GM18909 (cell line): ENCODE measurements around the gene TRAIP.

Source experiments
- ATAC-seq: cut with Tn5 transposase; IDR thresholded peaks from one replicate; pipeline ENCODE4 v1.9.1; 2021; ENCODE audit warnings: mild to moderate bottlenecking; ENCODE audit not compliant: unreplicated experiment, poor library complexity

The TRAIP gene

DNA sequence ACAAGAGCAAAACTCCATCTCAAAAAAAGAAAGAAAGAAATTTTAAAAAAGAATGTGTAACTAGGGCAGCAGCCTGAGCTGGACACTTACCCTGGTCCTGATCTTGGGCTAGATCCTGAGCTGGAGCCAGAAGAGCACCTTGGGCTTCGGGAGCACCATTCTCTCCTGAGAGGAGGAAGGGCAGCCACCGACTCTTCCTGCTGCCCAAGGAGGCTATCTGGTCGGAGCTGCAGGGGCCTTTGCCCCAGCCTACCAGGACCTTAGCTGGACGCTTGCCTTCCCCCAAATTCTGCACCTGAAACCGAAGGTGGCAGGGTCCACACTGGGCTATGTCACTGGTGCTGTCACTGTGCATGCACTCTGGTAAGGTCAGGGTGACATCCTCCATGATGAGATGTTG is 20.2 kb upstream of the TRAIP start:
- ATAC-seq: no peak

GRCh38 chr3:49873623-49874022 is 17.3 kb upstream of the TRAIP start:
- ATAC-seq: no peak

DNA sequence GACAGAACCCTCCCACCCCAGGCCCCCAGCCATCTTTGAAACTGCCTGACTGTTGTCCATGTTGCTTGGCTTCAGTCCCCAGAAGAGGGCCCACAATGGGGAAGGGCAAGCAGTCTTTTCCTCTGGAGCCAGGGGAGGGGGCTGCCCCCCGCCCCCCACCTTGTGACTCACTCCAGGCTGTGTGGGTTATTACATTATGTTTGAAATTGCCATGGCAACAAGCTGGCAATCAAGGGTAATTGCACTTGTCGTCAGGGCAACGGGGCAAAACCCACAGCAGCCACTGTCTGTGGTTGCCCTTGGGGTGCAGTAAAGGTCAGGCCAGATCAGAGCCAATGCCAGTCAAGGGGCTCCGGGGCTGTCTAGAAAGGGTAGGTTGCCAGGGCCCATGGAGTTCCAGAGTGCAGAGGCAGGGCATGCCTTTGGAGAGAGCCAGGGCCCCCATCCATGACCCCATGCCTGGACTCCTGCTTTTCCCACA is 16.5 kb upstream of the TRAIP start:
- no peak for ATAC-seq

- no peak for ATAC-seq
Measured at GRCh38 chr3:49871531-49872153, 15.3 kb upstream of the TRAIP start.

GRCh38 chr3:49869525-49870126 is 13.3 kb upstream of the TRAIP start, which contains the start of gene CAMKV:
CAMKV (minus strand) TSS chr3:49869906; CDS start chr3:49862388, 7,518 bp downstream.
- no peak for ATAC-seq

DNA sequence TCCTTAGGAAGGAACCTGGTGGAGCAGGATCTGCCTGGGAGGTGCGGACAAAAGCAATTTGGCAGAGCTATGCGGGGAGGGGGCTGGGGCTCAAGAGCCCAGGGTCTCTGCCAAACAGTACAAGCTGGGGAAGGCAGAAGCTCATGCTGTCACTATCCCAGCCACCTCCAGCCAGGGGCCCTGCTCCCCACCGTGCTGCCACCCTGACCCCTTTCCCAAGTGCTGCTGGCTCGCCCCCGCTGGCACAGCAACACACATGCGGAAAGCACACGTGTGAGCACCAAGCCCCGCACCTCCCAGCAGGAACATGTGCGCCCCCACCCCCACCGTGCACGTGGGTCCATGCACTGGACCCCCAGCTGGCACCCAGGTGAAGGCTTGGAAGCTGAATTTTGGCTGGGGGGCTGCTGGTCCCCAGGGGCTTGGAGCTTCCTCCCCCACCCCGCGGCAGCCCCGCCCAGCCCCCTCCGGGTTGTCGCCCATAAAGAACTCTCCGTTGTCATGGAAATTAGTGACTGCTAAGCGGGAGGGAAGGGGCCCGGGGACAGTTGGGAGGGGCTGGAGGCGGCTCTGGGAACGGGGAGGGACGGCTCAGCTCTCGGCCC is 12.6 kb upstream of the TRAIP start:
- no peak for ATAC-seq

GRCh38 chr3:49867871-49868321 is 11.5 kb upstream of the TRAIP start:
- no peak for ATAC-seq

- no peak for ATAC-seq
Measured at GRCh38 chr3:49867400-49867799, 11.0 kb upstream of the TRAIP start.

DNA sequence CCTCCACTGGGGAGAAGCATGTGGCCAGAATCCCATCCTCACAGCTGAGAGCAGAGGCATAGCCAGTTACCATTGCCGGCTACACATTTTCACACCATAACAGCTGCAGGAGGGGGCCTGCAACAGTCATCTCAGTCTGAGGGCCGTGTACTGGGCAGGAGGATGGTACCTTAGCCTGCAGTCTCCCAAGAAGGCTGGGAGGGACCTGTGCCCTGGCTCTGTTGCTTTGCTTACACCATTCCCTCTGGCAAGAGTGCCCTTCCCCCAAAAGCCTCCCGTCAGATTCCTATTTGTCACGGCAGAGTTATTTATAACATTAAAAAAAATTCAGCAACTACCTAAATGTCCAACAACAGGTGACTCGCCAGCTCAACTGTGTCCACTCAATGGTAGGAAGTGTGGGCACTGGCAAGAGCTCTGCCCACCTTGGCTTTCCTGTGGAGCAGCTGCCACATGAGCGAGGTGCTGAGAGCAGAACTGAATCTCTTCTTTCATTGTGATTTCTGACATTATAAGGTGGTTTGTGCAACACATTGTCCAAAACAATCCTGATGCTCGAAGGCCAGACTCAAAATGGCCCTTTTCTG is 8.9 kb upstream of the TRAIP start:
- no peak for ATAC-seq

DNA sequence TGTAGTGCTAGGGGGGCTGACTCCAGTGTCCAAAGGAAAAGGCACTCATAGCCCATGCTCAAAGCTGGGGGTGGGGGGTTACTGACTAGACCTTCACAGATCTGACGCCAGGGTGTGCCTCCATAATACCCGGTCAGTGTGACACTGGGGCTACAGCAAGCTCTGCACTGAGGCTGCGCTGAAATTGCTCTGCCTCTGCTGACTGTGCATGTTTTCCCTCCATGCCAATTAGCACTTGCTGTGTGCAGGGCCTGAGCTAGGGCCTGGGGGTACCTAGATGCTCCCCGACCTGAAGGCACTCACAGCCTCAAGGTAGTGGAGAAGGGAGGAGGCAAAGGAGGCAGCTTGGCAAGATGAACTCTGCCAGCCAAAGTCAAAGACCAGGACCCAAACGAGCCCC is 8.1 kb upstream of the TRAIP start:
- ATAC-seq: no peak

- no peak for ATAC-seq
Measured at GRCh38 chr3:49859576-49860305, 3.4 kb upstream of the TRAIP start.

GRCh38 chr3:49855662-49856061 is 702 bp downstream of the TRAIP start:
- no peak for ATAC-seq

DNA sequence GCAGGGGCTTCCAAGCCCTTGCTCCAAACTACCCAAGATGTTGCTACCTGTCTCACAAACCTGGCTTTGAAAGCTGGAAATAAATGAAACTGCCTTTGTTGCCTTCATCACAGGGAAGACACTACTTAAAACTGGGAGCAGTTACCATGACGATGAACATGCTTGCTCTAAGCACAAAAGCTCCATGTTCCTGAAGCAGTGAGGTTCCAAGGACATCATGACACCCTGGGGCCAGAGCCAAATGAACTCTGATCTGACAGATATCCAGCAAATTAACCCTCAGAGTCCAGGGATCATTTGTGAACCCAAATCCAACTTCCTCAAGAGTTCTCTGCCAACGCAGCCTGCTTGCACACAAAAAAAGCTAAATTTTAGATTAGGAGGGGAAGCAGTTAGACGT is 10.7 kb downstream of the TRAIP start:
- ATAC-seq: no peak

DNA sequence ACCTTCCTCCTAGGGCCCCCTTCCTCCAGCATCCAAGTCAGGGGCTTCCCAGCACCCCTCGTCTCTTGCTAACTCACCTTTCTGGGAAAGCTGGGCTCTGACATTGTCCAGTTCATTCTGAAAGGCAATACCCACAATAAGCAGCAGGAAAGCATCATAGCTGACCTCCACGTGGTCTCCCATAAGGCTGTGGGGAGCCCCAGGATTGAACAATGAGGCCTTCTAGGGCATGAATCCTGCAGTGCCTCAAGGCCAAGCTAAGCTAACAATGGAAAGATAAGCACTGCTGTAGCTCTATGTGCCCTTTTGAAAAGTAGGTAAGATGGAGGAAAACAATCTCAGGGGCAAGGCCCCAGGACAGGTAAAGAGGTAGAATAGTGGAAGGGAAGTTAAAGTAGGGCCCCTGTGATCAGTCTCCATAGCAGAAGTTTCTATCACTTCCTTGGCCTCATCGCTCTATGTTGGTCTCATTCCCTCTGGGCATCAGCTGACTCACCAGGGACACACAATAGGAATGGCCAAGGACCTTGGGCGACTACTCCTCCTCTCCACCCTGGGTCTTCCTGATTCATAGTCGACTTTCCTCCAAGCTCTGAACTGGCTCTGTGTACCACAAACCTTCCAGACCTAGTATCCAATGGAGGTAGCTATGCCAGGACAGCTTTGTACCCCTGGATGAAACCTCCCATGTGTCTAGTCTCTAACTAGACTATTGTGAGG is 11.7 kb downstream of the TRAIP start:
- ATAC-seq: no peak

DNA sequence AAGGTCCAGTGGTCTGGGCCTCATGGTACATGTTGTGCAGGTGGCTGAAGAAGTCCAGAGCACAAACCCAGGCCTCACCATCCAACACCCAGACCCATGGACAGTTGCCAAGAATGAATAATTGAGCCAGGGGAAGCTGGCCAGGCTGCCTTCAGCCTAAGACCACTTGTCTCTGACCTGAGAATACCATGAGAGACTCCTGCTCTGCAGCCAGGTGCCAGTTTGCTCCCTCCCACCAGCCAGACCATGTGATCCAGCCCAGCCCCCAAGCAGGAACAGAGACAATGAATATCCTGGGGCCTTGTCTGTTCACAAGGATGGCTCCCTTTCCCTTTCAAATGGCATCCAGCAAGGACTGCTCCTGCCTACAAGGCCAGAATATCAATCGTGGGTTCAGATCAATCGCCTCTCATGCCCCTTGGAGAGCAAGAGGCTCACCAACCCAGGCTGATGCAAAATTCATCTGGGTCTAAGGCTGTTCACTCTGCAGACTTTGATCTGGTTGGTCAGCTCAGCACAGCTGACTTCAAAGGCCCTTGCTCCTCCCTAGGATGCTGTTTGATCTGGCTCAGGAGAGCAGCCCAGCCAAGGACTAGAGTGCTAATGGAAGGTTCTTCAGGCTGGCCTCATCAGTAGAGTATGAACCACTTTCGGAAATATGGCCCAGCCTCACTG is 13.4 kb downstream of the TRAIP start:
- ATAC-seq: no peak

- no peak for ATAC-seq
Measured at GRCh38 chr3:49841806-49842205, 14.6 kb downstream of the TRAIP start.

GRCh38 chr3:49841126-49841696 is 15.2 kb downstream of the TRAIP start:
- no peak for ATAC-seq

DNA sequence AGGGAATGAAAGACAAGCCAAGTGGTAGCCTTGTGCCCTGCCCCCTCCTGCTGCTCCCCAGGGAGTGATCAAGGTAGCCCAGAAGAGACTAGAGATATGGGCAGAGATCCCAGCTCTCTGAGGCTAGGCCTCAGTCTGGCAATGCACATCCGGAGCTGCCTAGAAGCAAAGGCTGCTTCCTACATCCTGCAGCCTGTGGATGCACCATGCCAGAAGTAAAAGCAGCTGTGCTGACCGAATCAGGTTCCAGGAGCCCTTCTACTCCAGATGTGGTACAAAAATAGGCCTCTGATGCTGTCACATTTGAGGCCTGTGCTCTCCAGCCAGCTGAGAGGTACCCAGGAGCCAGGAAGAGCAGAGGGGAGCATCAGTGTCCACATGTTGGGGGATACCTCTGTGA is 16.0 kb downstream of the TRAIP start:
- ATAC-seq: no peak

DNA sequence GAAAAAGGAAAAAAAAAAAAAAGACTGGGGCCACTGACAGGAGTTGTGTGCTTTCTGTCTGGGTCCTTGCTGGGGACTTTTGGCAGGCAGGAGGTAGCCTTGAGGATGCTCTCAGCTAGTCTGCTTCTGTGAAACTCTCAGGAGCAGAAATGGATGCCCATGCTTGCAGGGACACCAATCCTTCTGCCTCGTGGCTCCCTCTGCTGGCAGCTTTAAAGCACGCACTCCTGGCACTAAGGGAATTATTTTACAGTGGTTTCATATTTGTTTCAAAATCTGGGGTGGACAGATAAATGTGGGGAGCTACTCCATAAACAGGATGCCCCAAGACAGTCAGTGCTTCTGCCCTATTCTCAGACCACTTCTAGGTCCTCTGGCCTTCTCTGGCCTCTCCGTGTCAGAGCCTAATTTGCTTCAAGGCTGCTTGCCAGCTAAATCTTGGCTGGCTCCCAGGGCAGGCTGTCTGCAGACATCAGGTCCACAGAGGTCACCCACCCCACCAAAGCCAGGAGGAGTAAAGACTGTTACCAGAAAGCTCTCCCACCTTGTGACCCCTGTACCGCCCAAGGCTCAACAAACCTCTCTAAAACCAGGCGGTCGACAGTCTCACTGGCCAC is 17.1 kb downstream of the TRAIP start:
- no peak for ATAC-seq
